Pulmonary artery endothelial cell (primary cell): ENCODE measurements around the gene NUMB. TPM values are rescaled to one million over a fixed set of nuclear protein-coding genes. Genes with fewer than 3 reads are reported as not detected.

Source experiments
- DNase-seq: peaks from one replicate; pipeline ENCODE4 v3.0.0-alpha.2; 2011; ENCODE audit warnings: low read depth, low spot score
- total RNA-seq: library from RNA; depleted of rRNA; stranded (reverse); fragments of >200 nt; gene quantifications from 2 replicates; pipeline ENCODE4 v1.2.3, GENCODE V29; 2014

NUMB gene
- total RNA-seq, 1 donor from 2014 or later, result 46.3 TPM

- no peak for DNase-seq
Measured at GRCh38 chr14:73248108-73248868, 210.1 kb downstream of the NUMB start.

- DNase-seq, result no peak
Measured at GRCh38 chr14:73246387-73247150, 211.8 kb downstream of the NUMB start.

DNA sequence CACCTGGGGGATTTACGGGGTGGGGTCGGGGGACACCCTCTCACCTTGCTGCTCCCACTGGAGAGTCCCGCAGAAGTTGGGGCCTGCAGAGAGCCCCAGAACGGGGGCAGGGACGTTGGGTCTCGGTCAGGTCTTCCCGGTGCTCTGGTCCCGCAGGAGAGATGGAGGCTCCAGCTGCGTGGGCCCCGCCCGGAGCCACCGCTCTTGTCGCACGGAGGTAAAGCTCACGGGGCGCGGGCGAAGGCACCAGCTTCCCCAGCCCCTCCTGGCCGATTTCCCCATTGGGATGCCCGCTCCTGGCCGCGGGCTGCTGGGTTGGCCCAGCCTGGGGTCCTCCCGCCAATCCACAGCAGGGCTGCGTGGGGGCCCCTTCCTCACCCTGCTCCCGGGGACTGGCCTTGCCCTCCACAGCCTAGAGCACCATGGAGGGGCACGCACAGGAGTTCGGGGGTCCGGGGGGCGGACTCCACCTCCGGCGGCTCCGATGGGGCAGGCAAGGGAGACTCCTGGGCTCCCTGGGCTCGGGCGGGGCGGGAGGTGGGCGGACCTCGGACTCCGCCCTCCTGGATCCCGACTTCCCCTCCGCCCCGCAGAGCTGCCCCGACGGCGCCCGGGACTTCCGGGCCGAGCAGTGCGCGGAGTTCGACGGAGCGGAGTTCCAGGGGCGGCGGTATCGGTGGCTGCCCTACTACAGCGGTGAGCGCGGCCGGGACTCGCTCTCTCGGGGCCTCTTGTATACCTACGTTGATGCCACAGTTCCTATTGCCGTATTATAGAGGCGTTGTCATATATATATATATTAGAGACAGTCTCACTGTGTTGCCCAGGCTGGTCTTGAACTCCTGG, 212.6 kb downstream of the NUMB start:
- DNase-seq, result no peak

GRCh38 chr14:73244541-73245290, 213.6 kb downstream of the NUMB start:
- no peak for DNase-seq

- DNase-seq, result no peak
Measured at GRCh38 chr14:73243748-73244147, 214.6 kb downstream of the NUMB start.

- no peak for DNase-seq
Measured at GRCh38 chr14:73243341-73243740, 215.0 kb downstream of the NUMB start.

GRCh38 chr14:73242357-73242901, 215.9 kb downstream of the NUMB start:
- no peak for DNase-seq

DNA sequence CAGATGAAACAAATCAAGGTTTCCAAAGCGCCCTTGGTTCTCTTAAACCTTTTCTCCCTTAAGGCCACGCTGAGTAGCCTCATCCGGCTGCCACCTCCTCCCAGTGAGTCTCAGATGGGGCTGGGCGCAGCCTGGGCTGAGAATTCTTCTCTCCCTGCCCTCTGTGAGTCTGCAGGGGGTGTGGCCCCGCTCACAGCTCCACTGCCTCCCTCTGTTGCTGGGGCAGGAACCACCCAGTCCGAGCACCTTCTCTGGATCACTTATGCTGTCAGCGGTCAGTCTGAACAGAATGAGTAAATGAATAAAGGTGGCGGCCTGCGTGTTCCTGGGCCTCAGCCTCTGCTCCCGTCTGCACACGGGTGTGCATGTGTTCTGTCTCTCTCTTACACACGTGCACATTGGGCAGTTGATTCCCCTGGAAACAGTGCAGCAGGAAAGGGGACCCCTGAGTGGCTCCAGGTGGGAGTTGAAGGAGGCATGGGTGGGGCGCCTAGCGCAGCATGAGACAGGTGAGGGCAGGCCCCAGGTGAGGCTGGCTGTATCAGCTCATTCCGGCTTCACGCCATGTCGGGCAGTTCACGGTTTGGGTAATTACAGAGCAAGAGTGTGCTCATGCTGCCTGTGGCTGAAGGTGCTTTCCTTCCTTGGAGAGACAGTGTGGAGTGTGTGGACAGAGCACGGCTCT, 216.7 kb downstream of the NUMB start:
- DNase-seq, result no peak

GRCh38 chr14:73240816-73241480, 217.4 kb downstream of the NUMB start:
- DNase-seq, result no peak

DNA sequence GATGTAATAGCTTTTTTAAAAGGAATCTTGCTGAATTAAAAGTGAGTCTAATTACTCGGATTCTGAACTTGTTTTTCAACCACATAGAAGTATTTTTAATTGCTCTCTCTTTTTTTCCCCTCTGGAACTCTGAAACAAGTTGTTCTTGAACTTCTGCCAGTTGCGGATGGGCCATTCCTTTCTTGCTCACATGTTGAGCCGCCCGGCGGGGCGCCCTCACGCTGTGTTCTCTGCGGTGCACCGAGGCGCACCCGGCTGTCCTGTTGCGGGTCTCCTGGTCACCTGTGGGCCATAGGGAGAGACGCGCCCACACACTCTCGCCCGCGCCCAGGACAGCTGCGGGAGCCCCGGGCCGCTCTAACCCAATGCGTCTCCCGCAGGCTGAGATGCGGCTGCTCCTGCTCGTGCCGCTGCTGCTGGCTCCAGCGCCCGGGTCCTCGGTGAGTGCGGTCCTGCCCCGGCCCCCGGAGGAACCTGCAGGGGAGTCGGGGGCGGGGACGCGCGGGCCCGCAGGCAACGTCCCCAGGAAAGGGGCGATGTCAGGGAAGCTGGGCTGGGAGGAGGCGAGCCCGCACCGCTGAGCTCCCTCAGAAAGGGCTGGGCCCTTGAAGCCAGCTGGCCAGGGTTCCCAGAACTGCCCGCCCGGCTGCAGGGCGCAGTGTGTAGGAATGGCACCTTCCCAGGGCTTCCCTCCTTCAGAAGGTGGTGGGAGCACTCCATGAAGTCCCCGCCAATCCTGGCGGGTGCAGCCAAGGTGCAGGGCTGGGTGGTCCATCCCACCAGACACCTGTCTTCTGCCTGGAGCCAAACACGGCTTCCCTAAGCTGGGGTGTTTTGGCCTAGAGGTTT, 218.7 kb downstream of the NUMB start:
- DNase-seq, result no peak

GRCh38 chr14:73238941-73239340, 219.4 kb downstream of the NUMB start:
- no peak for DNase-seq

- no peak for DNase-seq
Measured at GRCh38 chr14:73238424-73238852, 219.9 kb downstream of the NUMB start.

DNA sequence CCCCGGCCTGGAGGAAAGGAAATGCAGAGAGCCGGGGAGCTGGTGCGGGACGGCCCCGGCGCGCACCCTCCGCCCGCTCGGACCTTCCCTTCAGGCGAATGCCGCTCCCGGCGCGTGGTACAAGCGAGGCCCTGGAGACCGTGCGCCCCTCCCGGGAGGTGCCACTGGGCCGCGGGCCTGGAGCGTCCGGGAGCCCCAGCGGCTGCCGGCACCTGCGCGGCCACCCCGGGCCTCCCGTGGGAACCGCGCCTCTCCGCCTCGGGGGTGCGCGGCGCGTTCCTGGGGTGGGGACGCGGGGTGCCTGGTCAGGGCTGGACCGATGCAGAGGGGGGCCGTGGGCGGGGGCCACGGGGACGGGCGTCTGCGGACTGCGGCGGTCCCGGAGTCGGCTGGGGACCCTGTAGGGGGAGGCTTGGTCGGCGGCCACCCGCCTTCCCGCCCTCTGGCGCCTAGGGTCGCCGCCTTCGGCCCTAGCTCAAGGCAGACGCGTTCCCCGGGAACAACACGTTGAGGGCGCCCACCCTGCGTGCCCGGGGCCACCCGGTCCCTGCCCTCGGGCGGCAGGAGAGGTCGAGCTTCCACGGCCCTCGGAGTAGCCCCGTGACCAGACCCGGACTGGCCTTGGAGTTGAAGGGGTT, 220.4 kb downstream of the NUMB start:
- DNase-seq, result no peak

DNA sequence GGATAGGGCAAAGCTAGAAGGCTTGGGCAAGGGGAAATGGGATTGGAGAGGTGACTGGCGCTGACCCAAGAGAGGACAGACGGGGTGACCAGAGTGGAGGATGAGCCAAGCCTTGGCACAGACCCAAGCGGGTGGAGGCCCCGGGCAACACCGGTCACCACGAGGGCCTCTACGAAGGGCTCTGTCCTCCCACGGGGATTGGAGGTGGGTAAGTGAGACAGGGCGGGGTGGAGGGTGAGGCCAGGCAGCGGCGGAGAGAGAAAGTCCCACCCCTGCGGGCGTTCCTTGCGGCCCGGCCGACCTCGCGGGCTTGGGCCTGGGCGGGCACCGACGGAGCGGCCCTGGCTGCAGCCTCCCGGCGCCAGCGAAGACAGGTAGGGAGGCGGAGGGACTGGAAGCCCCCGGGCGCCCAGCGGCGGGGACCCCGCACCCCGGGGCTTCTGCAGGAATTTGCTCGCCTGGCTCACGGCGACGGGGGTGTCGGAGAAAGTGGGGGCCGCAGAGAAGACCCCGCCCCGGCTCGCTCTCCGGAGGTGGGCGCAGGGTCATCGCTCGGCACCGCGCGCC, 221.0 kb downstream of the NUMB start, which contains the start of gene PAPLN:
PAPLN (plus strand) TSS at position 288 of the 567 bp plus-strand sequence. CDS start 2,273 bp downstream, outside the sequence.
- no peak for DNase-seq

- DNase-seq, result no peak
Measured at GRCh38 chr14:73236752-73237218, 221.6 kb downstream of the NUMB start.

- DNase-seq, result no peak
Measured at GRCh38 chr14:73236157-73236556, 222.2 kb downstream of the NUMB start.

GRCh38 chr14:73235531-73236155, 222.7 kb downstream of the NUMB start:
- no peak for DNase-seq
